Measurements from ENCODE around the gene RAB25. TPM values are rescaled to one million over a fixed set of nuclear protein-coding genes. Genes with fewer than 3 reads are reported as not detected.

Gene RAB25
- total RNA-seq, 4 donors from 2014 or later = 211 to 281 (median 251) TPM

- intact Hi-C loops (cut with DNase I; ENCODE audit: low total_unique reads) = no loop called here
- TF ChIP-seq, protein P1, sequence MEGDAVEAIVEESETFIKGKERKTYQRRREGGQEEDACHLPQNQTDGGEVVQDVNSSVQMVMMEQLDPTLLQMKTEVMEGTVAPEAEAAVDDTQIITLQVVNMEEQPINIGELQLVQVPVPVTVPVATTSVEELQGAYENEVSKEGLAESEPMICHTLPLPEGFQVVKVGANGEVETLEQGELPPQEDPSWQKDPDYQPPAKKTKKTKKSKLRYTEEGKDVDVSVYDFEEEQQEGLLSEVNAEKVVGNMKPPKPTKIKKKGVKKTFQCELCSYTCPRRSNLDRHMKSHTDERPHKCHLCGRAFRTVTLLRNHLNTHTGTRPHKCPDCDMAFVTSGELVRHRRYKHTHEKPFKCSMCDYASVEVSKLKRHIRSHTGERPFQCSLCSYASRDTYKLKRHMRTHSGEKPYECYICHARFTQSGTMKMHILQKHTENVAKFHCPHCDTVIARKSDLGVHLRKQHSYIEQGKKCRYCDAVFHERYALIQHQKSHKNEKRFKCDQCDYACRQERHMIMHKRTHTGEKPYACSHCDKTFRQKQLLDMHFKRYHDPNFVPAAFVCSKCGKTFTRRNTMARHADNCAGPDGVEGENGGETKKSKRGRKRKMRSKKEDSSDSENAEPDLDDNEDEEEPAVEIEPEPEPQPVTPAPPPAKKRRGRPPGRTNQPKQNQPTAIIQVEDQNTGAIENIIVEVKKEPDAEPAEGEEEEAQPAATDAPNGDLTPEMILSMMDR (IDR thresholded peaks at IDR 0.05) = no peak
- no peak for TF ChIP-seq POLR2A (IDR thresholded peaks at IDR 0.05)
- H3K4me3 ChIP-seq (ENCODE audit: low read depth, poor library complexity, severe bottlenecking) = no peak overlapping the region
- 85% methylated on average over 1 of the region's 1 CpG for WGBS, 2 donors
- DNase-seq (ENCODE audit: low spot score in 2 of 2) = no peak
Observed at GRCh38 chr1:156056326-156056849, 4.6 kb upstream of the RAB25 start.

DNA sequence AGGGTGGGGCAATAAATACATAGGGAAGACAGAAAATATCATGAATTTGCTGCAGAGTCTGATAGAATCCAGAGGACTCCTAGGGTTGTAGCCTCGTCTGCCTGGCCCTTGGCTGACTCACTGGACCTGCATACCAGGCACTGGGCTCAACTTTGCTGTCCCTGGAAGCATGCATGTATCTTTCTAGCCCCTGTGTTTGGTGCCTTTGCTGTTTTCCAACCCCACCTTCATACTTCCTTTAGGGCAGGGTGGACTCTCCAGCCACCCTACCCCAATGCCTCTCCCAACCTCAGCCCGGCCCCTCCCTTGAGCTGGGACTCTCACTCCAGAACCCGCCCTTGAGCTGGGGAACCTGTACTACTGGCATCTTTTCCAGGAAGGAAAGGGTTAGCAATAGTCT lies 1.2 kb downstream of the RAB25 start:
- no peak overlapping the region for H3K4me3 ChIP-seq (ENCODE audit: low read depth, poor library complexity, severe bottlenecking)
- DNase-seq (ENCODE audit: low spot score in 2 of 2) = no peak
- WGBS, 2 donors = 43 to 54% methylated on average over 3 of the region's 3 CpGs
- TF ChIP-seq POLR2A (IDR thresholded peaks at IDR 0.05) = no peak
- intact Hi-C loops (cut with DNase I; ENCODE audit: low total_unique reads) = loop anchor here (5.0 kb wide), 1 partner anchor 1280 kb away; no protein-coding TSS in a partner anchor

GRCh38 chr1:156063997-156064285 lies 3.0 kb downstream of the RAB25 start:
- intact Hi-C loops (cut with DNase I; ENCODE audit: low total_unique reads) = loop anchor here (5.0 kb wide), 1 partner anchor 1282 kb away; no protein-coding TSS in a partner anchor
- 56 to 57% methylated on average over 2 of the region's 2 CpGs for WGBS, 2 donors
- no peak for TF ChIP-seq POLR2A (IDR thresholded peaks at IDR 0.05)
- TF ChIP-seq, protein P1 (IDR thresholded peaks at IDR 0.05) = no peak
- H3K4me3 ChIP-seq (ENCODE audit: low read depth, poor library complexity, severe bottlenecking) = no peak overlapping the region
- no peak for DNase-seq (ENCODE audit: low spot score in 2 of 2)

GRCh38 chr1:156064615-156065014 lies 3.7 kb downstream of the RAB25 start:
- TF ChIP-seq POLR2A (IDR thresholded peaks at IDR 0.05) = no peak
- TF ChIP-seq, protein P1 (IDR thresholded peaks at IDR 0.05) = no peak
- 86 to 96% methylated on average over 2 of the region's 2 CpGs for WGBS, 2 donors
- DNase-seq (ENCODE audit: low spot score in 2 of 2) = no peak
- intact Hi-C loops (cut with DNase I; ENCODE audit: low total_unique reads) = loop anchor here (5.0 kb wide), 1 partner anchor 1282 kb away; no protein-coding TSS in a partner anchor
- no peak overlapping the region for H3K4me3 ChIP-seq (ENCODE audit: low read depth, poor library complexity, severe bottlenecking)

- WGBS, 2 donors = 93% methylated on average over 3 of the region's 3 CpGs
- intact Hi-C loops (cut with DNase I; ENCODE audit: low total_unique reads) = no loop called here
- TF ChIP-seq, protein P1 (IDR thresholded peaks at IDR 0.05) = no peak
- TF ChIP-seq POLR2A (IDR thresholded peaks at IDR 0.05) = no peak
- DNase-seq (ENCODE audit: low spot score in 2 of 2) = no peak
- H3K4me3 ChIP-seq (ENCODE audit: low read depth, poor library complexity, severe bottlenecking) = no peak overlapping the region
Observed at GRCh38 chr1:156065212-156065611, 4.3 kb downstream of the RAB25 start.

DNA sequence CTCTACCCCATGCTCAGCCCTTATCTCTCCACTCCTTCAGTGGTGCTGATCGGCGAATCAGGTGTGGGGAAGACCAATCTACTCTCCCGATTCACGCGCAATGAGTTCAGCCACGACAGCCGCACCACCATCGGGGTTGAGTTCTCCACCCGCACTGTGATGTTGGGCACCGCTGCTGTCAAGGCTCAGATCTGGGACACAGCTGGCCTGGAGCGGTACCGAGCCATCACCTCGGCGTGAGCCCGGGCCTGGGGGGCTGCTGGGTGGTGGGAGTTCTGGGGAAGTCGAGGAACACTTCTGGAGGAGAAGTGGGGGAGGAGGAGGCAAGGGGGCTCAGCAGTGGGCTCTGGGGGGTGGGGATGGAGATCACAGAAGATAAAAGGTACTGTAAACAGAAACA lies 4.9 kb downstream of the RAB25 start:
- no peak for DNase-seq (ENCODE audit: low spot score in 2 of 2)
- intact Hi-C loops (cut with DNase I; ENCODE audit: low total_unique reads) = no loop called here
- TF ChIP-seq POLR2A (IDR thresholded peaks at IDR 0.05) = no peak
- TF ChIP-seq, protein P1 (IDR thresholded peaks at IDR 0.05) = no peak
- no peak overlapping the region for H3K4me3 ChIP-seq (ENCODE audit: low read depth, poor library complexity, severe bottlenecking)
- 75 to 86% methylated on average over 16 of the region's 16 CpGs for WGBS, 2 donors

All from lower leg skin (tissue), 4 donors.